Measurements from ENCODE around the gene CHST8. TPM values are rescaled to one million over a fixed set of nuclear protein-coding genes. Genes with fewer than 3 reads are reported as not detected.
A peak's percentile ranks its signal among the peaks of the same experiment; 100 is the strongest.

The CHST8 gene
- total RNA-seq, 1 experiment from 2014 or later: 2.3 TPM

GRCh38 chr19:33789344-33789743 lies 167.6 kb downstream of the CHST8 start:
- TF ChIP-seq, protein P1, sequence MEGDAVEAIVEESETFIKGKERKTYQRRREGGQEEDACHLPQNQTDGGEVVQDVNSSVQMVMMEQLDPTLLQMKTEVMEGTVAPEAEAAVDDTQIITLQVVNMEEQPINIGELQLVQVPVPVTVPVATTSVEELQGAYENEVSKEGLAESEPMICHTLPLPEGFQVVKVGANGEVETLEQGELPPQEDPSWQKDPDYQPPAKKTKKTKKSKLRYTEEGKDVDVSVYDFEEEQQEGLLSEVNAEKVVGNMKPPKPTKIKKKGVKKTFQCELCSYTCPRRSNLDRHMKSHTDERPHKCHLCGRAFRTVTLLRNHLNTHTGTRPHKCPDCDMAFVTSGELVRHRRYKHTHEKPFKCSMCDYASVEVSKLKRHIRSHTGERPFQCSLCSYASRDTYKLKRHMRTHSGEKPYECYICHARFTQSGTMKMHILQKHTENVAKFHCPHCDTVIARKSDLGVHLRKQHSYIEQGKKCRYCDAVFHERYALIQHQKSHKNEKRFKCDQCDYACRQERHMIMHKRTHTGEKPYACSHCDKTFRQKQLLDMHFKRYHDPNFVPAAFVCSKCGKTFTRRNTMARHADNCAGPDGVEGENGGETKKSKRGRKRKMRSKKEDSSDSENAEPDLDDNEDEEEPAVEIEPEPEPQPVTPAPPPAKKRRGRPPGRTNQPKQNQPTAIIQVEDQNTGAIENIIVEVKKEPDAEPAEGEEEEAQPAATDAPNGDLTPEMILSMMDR (conservative IDR thresholded peaks at IDR 0.05; ENCODE audit: low read depth, low read length): no peak
- no peak for TF ChIP-seq EZH2 (IDR thresholded peaks at IDR 0.05; ENCODE audit: borderline replicate concordance, low read depth, low read length, poor library complexity, severe bottlenecking)
- Histone ChIP-seq H3K36me3 (ENCODE audit: insufficient read depth, low read length, poor library complexity, severe bottlenecking) (no peaks in the 10 kb centered on the region), H3K4me1 (ENCODE audit: insufficient read depth, low read length, poor library complexity, severe bottlenecking) (no peaks in the 10 kb centered on the region), H3K4me3 (ENCODE audit: low read depth, low read length, poor library complexity, severe bottlenecking) (no peak overlapping the region), H3K27ac (ENCODE audit: low read depth, low read length, poor library complexity, severe bottlenecking) (no peak overlapping the region), H3K27me3 (replicated peaks; ENCODE audit: insufficient read depth, low read depth, low read length, poor library complexity) (peaks cover 25% of the 10 kb centered on the region), H3K9me3 (ENCODE audit: low read depth, low read length, poor library complexity, severe bottlenecking) (no peaks in the 10 kb centered on the region)
- ChIA-PET CTCF (interaction anchor here (1.8 kb wide), 1 partner anchor 12 kb away, joined by 6 read pairs; no protein-coding TSS in a partner anchor), POLR2A (ENCODE audit: low non-redundant PET) (no interaction called here)
- intact Hi-C loops (cut with micrococcal nuclease; ENCODE audit: unreplicated experiment): no loop called here
- BruUV-seq (replicated peaks): no TSS peak
- DNase-seq (ENCODE audit: low spot score): no peak

GRCh38 chr19:33794683-33795369 lies 173.1 kb downstream of the CHST8 start:
- DNase-seq (ENCODE audit: low spot score): no peak
- ChIA-PET CTCF (interaction anchor here (0.5 to 0.8 kb wide), 3 partner anchors 17 to 654 kb away, joined by 3 to 9 read pairs (median 3); no protein-coding TSS in a partner anchor), POLR2A (ENCODE audit: low non-redundant PET) (no interaction called here)

GRCh38 chr19:33795370-33796163 lies 173.8 kb downstream of the CHST8 start:
- ChIA-PET CTCF (interaction anchor here (0.5 to 1.5 kb wide), 4 partner anchors 18 to 653 kb away, joined by 3 to 9 read pairs (median 4); no protein-coding TSS in a partner anchor), POLR2A (ENCODE audit: low non-redundant PET) (interaction anchor here (0.7 kb wide), 1 partner anchor 110 kb away, joined by 4 read pairs; no protein-coding TSS in a partner anchor)
- Histone ChIP-seq H3K27me3 (replicated peaks; ENCODE audit: insufficient read depth, low read depth, low read length, poor library complexity) (peaks cover 28% of the 10 kb centered on the region), H3K4me1 (ENCODE audit: insufficient read depth, low read length, poor library complexity, severe bottlenecking) (peaks cover 9% of the 10 kb centered on the region), H3K9me3 (ENCODE audit: low read depth, low read length, poor library complexity, severe bottlenecking) (no peaks in the 10 kb centered on the region), H3K36me3 (ENCODE audit: insufficient read depth, low read length, poor library complexity, severe bottlenecking) (no peaks in the 10 kb centered on the region), H3K27ac (ENCODE audit: low read depth, low read length, poor library complexity, severe bottlenecking) (peak overlapping the region; percentile 84), H3K4me3 (ENCODE audit: low read depth, low read length, poor library complexity, severe bottlenecking) (peak overlapping the region; percentile 71)
- BruUV-seq (replicated peaks): no TSS peak
- intact Hi-C loops (cut with micrococcal nuclease; ENCODE audit: unreplicated experiment): no loop called here
- TF ChIP-seq EZH2 (IDR thresholded peaks at IDR 0.05; ENCODE audit: borderline replicate concordance, low read depth, low read length, poor library complexity, severe bottlenecking): no peak
- TF ChIP-seq, protein P1 (conservative IDR thresholded peaks at IDR 0.05; ENCODE audit: low read depth, low read length): peak; percentile 83
- peak; percentile 80 for DNase-seq (ENCODE audit: low spot score)

More at GRCh38 chr19:33794683-33795369, 173.1 kb downstream of the CHST8 start:
- peaks cover 9% of the 10 kb centered on the region for H3K4me1 ChIP-seq (ENCODE audit: insufficient read depth, low read length, poor library complexity, severe bottlenecking)
- TF ChIP-seq, protein P1 (conservative IDR thresholded peaks at IDR 0.05; ENCODE audit: low read depth, low read length): no peak
- no peak for TF ChIP-seq EZH2 (IDR thresholded peaks at IDR 0.05; ENCODE audit: borderline replicate concordance, low read depth, low read length, poor library complexity, severe bottlenecking)
- peak overlapping the region; percentile 84 for H3K27ac ChIP-seq (ENCODE audit: low read depth, low read length, poor library complexity, severe bottlenecking)
- BruUV-seq (replicated peaks): no TSS peak
- intact Hi-C loops (cut with micrococcal nuclease; ENCODE audit: unreplicated experiment): no loop called here
- peaks cover 28% of the 10 kb centered on the region for H3K27me3 ChIP-seq (replicated peaks; ENCODE audit: insufficient read depth, low read depth, low read length, poor library complexity)
- no peaks in the 10 kb centered on the region for H3K9me3 ChIP-seq (ENCODE audit: low read depth, low read length, poor library complexity, severe bottlenecking)
- H3K36me3 ChIP-seq (ENCODE audit: insufficient read depth, low read length, poor library complexity, severe bottlenecking): no peaks in the 10 kb centered on the region
- peak overlapping the region; percentile 71 for H3K4me3 ChIP-seq (ENCODE audit: low read depth, low read length, poor library complexity, severe bottlenecking)

Measured in A673 (cell line).